Parathyroid adenoma (tissue), 2 donors: ENCODE results near the gene GARIN3.

ENCODE experiments used
- H2AFZ ChIP-seq: fragments of 300-600 bp; sonication (generic); one replicate; pipeline ENCODE4 v1.7.0; 2017; ENCODE audit warnings: antibody characterized with exemption, mild to moderate bottlenecking
- H3K27ac ChIP-seq: fragments of 300-600 bp; sonication (generic); one replicate; pipeline ENCODE4 v1.7.0; 2017
- H3K27me3 ChIP-seq: fragments of 300-600 bp; sonication (generic); one replicate; pipeline ENCODE4 v1.7.0; 2017; ENCODE audit warnings: low read length; ENCODE audit not compliant: control insufficient read depth, insufficient read depth
- H3K36me3 ChIP-seq: fragments of 300-600 bp; sonication (generic); one replicate; pipeline ENCODE4 v1.7.0; 2017; ENCODE audit warnings: low read length; ENCODE audit not compliant: control insufficient read depth, insufficient read depth
- H3K4me1 ChIP-seq: fragments of 300-600 bp; sonication (generic); one replicate; pipeline ENCODE4 v1.7.0; 2017; ENCODE audit warnings: control low read depth
- H3K4me2 ChIP-seq: fragments of 300-600 bp; sonication (generic); one replicate; pipeline ENCODE4 v1.7.0; 2017; ENCODE audit warnings: low read length
- H3K4me3 ChIP-seq: fragments of 300-600 bp; sonication (generic); one replicate; pipeline ENCODE4 v1.7.0; 2017; ENCODE audit warnings: low read depth, low read length
- H3K79me2 ChIP-seq: fragments of 300-600 bp; sonication (generic); one replicate; pipeline ENCODE4 v1.7.0; 2017; ENCODE audit warnings: control low read depth
- H3K9ac ChIP-seq: fragments of 300-600 bp; sonication (generic); one replicate; pipeline ENCODE4 v1.7.0; 2017; ENCODE audit warnings: mild to moderate bottlenecking
- H3K9me3 ChIP-seq: fragments of 300-600 bp; sonication (generic); one replicate; pipeline ENCODE4 v1.7.0; 2017; ENCODE audit warnings: low read length; ENCODE audit not compliant: control insufficient read depth
- TF ChIP-seq, protein P1 (sequence below): fragments of 300-600 bp; sonication (generic); IDR thresholded peaks from one replicate; pipeline ENCODE4 v1.7.0; 2017; ENCODE audit warnings: antibody characterized with exemption, mild to moderate bottlenecking
- donor health status: primary hyperparathyroidism.

GARIN3 gene

DNA sequence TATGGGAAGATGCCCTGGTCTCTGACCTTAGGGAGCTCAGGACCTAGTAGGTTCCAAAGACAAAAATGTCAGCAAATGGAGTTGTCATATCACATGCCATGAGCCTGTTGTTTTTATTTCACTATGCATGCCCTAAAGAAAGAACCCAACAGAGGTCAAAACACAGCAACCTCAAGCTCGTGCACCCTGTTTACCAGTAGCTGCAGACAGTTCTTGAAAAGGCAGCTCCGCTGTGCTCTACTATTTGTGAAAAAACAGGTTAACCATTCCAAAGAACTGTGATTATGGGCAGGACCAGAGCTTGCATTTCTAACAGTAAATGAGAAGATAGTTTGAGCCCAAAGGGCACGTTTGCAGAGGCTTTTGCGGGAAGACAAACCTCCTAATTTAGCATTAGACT, 37.4 kb upstream of the GARIN3 start:
- Histone ChIP-seq H2AFZ (no peak overlapping the region), H3K4me1 (no peaks in the 10 kb centered on the region), H3K27me3 (no peaks in the 10 kb centered on the region), H3K27ac (no peak overlapping the region), H3K79me2 (no peaks in the 10 kb centered on the region), H3K36me3 (no peaks in the 10 kb centered on the region), H3K9ac (no peak overlapping the region), H3K9me3 (no peaks in the 10 kb centered on the region), H3K4me2 (no peak overlapping the region), H3K4me3 (no peak overlapping the region)
- TF ChIP-seq, protein P1, sequence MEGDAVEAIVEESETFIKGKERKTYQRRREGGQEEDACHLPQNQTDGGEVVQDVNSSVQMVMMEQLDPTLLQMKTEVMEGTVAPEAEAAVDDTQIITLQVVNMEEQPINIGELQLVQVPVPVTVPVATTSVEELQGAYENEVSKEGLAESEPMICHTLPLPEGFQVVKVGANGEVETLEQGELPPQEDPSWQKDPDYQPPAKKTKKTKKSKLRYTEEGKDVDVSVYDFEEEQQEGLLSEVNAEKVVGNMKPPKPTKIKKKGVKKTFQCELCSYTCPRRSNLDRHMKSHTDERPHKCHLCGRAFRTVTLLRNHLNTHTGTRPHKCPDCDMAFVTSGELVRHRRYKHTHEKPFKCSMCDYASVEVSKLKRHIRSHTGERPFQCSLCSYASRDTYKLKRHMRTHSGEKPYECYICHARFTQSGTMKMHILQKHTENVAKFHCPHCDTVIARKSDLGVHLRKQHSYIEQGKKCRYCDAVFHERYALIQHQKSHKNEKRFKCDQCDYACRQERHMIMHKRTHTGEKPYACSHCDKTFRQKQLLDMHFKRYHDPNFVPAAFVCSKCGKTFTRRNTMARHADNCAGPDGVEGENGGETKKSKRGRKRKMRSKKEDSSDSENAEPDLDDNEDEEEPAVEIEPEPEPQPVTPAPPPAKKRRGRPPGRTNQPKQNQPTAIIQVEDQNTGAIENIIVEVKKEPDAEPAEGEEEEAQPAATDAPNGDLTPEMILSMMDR: no peak

DNA sequence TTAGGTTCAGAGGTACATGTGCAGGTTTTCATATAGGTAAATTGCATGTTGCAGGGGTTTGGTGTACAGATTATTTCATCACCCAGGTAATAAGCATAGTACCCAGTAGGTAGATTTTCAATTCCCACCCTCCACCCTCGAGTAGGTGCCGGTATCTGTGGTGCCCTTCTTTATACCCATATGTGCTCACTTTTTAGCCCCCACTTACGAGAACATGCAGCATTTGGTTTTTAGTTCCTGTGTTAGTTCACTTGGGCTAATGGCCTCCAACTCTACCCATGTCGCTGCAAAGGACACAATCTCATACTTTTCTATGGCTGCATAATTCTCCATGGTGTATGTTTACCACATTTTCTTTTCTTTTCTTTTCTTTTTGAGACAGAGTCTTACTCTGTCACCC, 35.8 kb upstream of the GARIN3 start:
- no peak overlapping the region for H3K9ac ChIP-seq
- no peaks in the 10 kb centered on the region for H3K9me3 ChIP-seq
- no peak overlapping the region for H3K27ac ChIP-seq
- no peaks in the 10 kb centered on the region for H3K4me1 ChIP-seq
- no peaks in the 10 kb centered on the region for H3K79me2 ChIP-seq
- H3K4me3 ChIP-seq: no peak overlapping the region
- H2AFZ ChIP-seq: no peak overlapping the region
- H3K27me3 ChIP-seq: no peaks in the 10 kb centered on the region
- H3K4me2 ChIP-seq: no peak overlapping the region
- no peaks in the 10 kb centered on the region for H3K36me3 ChIP-seq
- TF ChIP-seq, protein P1: no peak

DNA sequence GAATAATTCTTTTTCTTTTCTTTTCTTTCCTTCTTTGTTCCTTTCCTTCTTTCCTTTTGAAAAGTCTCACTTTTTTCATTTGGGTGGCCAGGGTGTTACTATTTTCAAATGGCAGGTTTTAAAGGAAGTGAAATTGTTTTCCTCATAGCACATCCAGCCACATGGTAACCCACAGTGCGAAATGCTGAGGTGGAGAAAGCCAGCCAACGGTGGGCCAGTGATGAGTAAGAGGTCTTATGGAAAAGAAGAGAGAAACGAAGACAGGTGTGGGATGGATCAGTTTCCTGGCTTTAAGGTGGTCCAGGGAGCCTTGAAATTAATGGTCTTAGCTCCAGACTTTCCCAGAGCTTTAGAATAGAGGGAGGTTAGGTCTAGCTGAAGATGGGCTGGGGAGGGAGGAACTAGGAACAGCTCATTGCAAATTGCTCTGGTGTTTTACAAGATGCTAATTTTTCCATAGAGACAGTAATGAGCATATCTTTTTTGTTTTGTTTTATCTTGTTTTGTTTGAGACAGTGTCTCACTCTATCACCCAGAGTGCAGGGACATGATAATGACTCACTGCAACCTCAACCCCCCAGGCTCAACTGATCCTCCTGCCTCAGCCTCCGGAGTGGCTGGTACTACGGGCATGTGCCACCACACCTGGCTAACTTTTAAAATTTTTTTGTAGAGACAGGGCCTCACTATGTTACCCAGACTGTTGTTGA, 32.4 kb upstream of the GARIN3 start:
- Histone ChIP-seq H2AFZ (peak overlapping the region; percentile 16), H3K4me1 (no peaks in the 10 kb centered on the region), H3K36me3 (no peaks in the 10 kb centered on the region), H3K4me3 (no peak overlapping the region), H3K9ac (no peak overlapping the region), H3K4me2 (no peak overlapping the region), H3K79me2 (no peaks in the 10 kb centered on the region), H3K9me3 (no peaks in the 10 kb centered on the region), H3K27me3 (no peaks in the 10 kb centered on the region), H3K27ac (no peak overlapping the region)
- TF ChIP-seq, protein P1: no peak

DNA sequence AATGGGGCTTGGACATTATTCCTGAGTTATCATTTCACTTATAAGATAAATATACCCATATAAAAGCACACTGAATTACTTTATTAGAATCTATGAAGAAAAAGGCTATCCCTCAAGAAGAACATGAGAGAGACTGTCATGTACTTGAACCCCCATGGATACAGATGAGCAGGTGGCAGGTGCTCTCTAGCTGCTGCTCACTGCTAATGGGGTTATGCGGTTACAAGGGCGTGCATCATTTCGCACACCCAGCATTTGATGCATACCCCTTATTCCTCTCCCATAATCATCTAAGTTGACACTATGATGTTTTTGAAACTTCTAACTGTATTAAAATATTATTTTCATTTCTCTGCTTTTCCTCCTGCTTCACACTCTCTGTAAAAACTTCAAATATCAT, 31.0 kb upstream of the GARIN3 start:
- Histone ChIP-seq H3K36me3 (no peaks in the 10 kb centered on the region), H3K27ac (no peak overlapping the region), H3K4me2 (no peak overlapping the region), H3K79me2 (no peaks in the 10 kb centered on the region), H3K9ac (no peak overlapping the region), H3K4me1 (no peaks in the 10 kb centered on the region), H3K9me3 (no peaks in the 10 kb centered on the region), H2AFZ (no peak overlapping the region), H3K27me3 (no peaks in the 10 kb centered on the region), H3K4me3 (no peak overlapping the region)
- TF ChIP-seq, protein P1: no peak

DNA sequence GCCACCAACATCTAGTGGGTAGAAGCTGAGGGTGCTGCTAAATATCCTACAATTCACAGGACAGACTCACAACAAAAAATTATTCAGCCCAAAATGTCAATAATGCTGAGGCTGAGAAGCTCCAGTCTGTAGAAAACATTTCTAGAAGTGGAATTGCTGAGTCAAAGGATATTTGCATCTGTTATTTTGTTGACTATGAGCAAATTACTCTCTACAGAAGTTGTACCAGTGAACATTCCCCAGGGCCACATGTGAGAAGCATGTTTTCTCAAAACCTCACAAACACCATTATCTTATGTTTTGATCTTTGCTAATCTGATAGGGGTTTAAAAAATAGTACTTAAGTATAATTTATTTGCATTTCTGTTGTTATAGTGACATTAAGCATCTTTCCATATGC, 30.0 kb upstream of the GARIN3 start:
- Histone ChIP-seq H3K4me3 (no peak overlapping the region), H3K79me2 (no peaks in the 10 kb centered on the region), H3K27me3 (no peaks in the 10 kb centered on the region), H3K4me2 (no peak overlapping the region), H3K9me3 (no peaks in the 10 kb centered on the region), H3K36me3 (no peaks in the 10 kb centered on the region), H3K4me1 (no peaks in the 10 kb centered on the region), H2AFZ (no peak overlapping the region), H3K27ac (no peak overlapping the region), H3K9ac (no peak overlapping the region)
- TF ChIP-seq, protein P1: no peak
